Measurements from ENCODE around the gene BCL2L14. TPM values are rescaled to one million over a fixed set of nuclear protein-coding genes. Genes with fewer than 3 reads are reported as not detected.
"Not testable (repeated sequence)": the region's sequence is repeated elsewhere in the genome, so short reads cannot be mapped to it uniquely, and the experiment has no call there.

BCL2L14 gene
- total RNA-seq, 1 donor from 2014 or later = not detected

GRCh38 chr12:12128670-12129069 lies 57.9 kb downstream of the BCL2L14 start:
- Mint-ChIP-seq H3K9me3 (no peaks in the 10 kb centered on the region), H3K27ac (no peak overlapping the region), H3K4me3 (no peak overlapping the region), H3K27me3 (ENCODE audit: low read depth) (no peaks in the 10 kb centered on the region), H3K4me1 (peaks cover 7% of the 10 kb centered on the region), H3K36me3 (peaks cover 45% of the 10 kb centered on the region)
- DNase-seq (ENCODE audit: low spot score in 2 of 2, unreplicated experiment in 2 of 2) = no peak
- no peak for TF ChIP-seq CTCF (IDR thresholded peaks at IDR 0.05; ENCODE audit: unreplicated experiment)

GRCh38 chr12:12133259-12133658 lies 62.5 kb downstream of the BCL2L14 start:
- H3K36me3 Mint-ChIP-seq = peaks cover 38% of the 10 kb centered on the region
- H3K27me3 Mint-ChIP-seq (ENCODE audit: low read depth) = no peaks in the 10 kb centered on the region
- H3K27ac Mint-ChIP-seq = no peak overlapping the region
- no peaks in the 10 kb centered on the region for H3K9me3 Mint-ChIP-seq
- peaks cover 7% of the 10 kb centered on the region for H3K4me1 Mint-ChIP-seq
- no peak overlapping the region for H3K4me3 Mint-ChIP-seq
- TF ChIP-seq CTCF (IDR thresholded peaks at IDR 0.05; ENCODE audit: unreplicated experiment) = no peak
- DNase-seq (ENCODE audit: low spot score in 2 of 2, unreplicated experiment in 2 of 2) = no peak

- H3K9me3 Mint-ChIP-seq = no peaks in the 10 kb centered on the region
- no peak overlapping the region for H3K27ac Mint-ChIP-seq
- no peak for TF ChIP-seq CTCF (IDR thresholded peaks at IDR 0.05; ENCODE audit: unreplicated experiment)
- H3K4me1 Mint-ChIP-seq = peaks cover 5% of the 10 kb centered on the region
- no peak for DNase-seq (ENCODE audit: low spot score in 2 of 2, unreplicated experiment in 2 of 2)
- H3K36me3 Mint-ChIP-seq = peaks cover 39% of the 10 kb centered on the region
- no peaks in the 10 kb centered on the region for H3K27me3 Mint-ChIP-seq (ENCODE audit: low read depth)
- H3K4me3 Mint-ChIP-seq = no peak overlapping the region
Observed at GRCh38 chr12:12133785-12134184, 63.0 kb downstream of the BCL2L14 start.

GRCh38 chr12:12138203-12139154 lies 67.7 kb downstream of the BCL2L14 start:
- Mint-ChIP-seq H3K27ac (no peak overlapping the region), H3K36me3 (peaks cover 43% of the 10 kb centered on the region), H3K4me3 (no peak overlapping the region), H3K27me3 (ENCODE audit: low read depth) (no peaks in the 10 kb centered on the region), H3K4me1 (peaks cover 2% of the 10 kb centered on the region), H3K9me3 (no peaks in the 10 kb centered on the region)
- DNase-seq (ENCODE audit: low spot score in 2 of 2, unreplicated experiment in 2 of 2) = no peak
- no peak for TF ChIP-seq CTCF (IDR thresholded peaks at IDR 0.05; ENCODE audit: unreplicated experiment)

- no peak for DNase-seq (ENCODE audit: low spot score in 2 of 2, unreplicated experiment in 2 of 2)
- no peak for TF ChIP-seq CTCF (IDR thresholded peaks at IDR 0.05; ENCODE audit: unreplicated experiment)
- H3K27me3 Mint-ChIP-seq (ENCODE audit: low read depth) = no peaks in the 10 kb centered on the region
- H3K4me3 Mint-ChIP-seq = no peak overlapping the region
- H3K9me3 Mint-ChIP-seq = no peaks in the 10 kb centered on the region
- peak overlapping the region; percentile 38 for H3K27ac Mint-ChIP-seq
- H3K36me3 Mint-ChIP-seq = peaks cover 50% of the 10 kb centered on the region
- peaks cover 2% of the 10 kb centered on the region for H3K4me1 Mint-ChIP-seq
Observed at GRCh38 chr12:12141000-12141399, 70.3 kb downstream of the BCL2L14 start.

- H3K36me3 Mint-ChIP-seq = peaks cover 45% of the 10 kb centered on the region
- not testable (repeated sequence) for H3K4me1 Mint-ChIP-seq; DNase-seq (ENCODE audit: low spot score in 2 of 2, unreplicated experiment in 2 of 2); H3K27me3 Mint-ChIP-seq (ENCODE audit: low read depth); H3K9me3 Mint-ChIP-seq; H3K4me3 Mint-ChIP-seq; H3K27ac Mint-ChIP-seq
Observed at GRCh38 chr12:12144531-12144930, 73.8 kb downstream of the BCL2L14 start.
